G401 (cell line): ENCODE data around the gene CRIM1. TPM values are rescaled to one million over a fixed set of nuclear protein-coding genes. Genes with fewer than 3 reads are reported as not detected.
A peak's percentile ranks its signal among the peaks of the same experiment; 100 is the strongest.

Source experiments
- DNase-seq: peaks from one replicate; pipeline ENCODE4 v3.0.0-alpha.2; 2015; ENCODE audit warnings: low spot score
- in situ Hi-C: cut with HindIII; loops from 2 replicates; pipeline ENCODE4 v1.10.0; 2016; ENCODE audit warnings: low sequenced_read_pairs, mixed read lengths
- total RNA-seq: library from RNA; depleted of rRNA; stranded (reverse); fragments of >200 nt; shearing (Covaris generic); gene quantifications from 2 replicates; pipeline ENCODE4 v1.2.3, GENCODE V29; 2014; rRNA removed

Gene CRIM1
- total RNA-seq, 1 experiment from 2014 or later, result 43.4 TPM

- in situ Hi-C loops, result no loop called here
- DNase-seq, result no peak
These were observed 223.0 kb downstream of the CRIM1 start for GRCh38 chr2:36578343-36579296.

GRCh38 chr2:36579297-36579664 lies 223.7 kb downstream of the CRIM1 start:
- in situ Hi-C loops, result no loop called here
- no peak for DNase-seq

GRCh38 chr2:36582538-36582937 lies 227.0 kb downstream of the CRIM1 start:
- in situ Hi-C loops, result no loop called here
- peak; percentile 26 for DNase-seq

- no peak for DNase-seq
- in situ Hi-C loops, result no loop called here
These were observed 227.4 kb downstream of the CRIM1 start for GRCh38 chr2:36582951-36583350.

GRCh38 chr2:36584148-36584794 lies 228.7 kb downstream of the CRIM1 start:
- in situ Hi-C loops, result no loop called here
- no peak for DNase-seq

- in situ Hi-C loops, result no loop called here
These were observed 231.1 kb downstream of the CRIM1 start for GRCh38 chr2:36586672-36587071.

GRCh38 chr2:36587101-36587500 lies 231.5 kb downstream of the CRIM1 start:
- peak; percentile 90 for DNase-seq
- in situ Hi-C loops, result no loop called here

More at GRCh38 chr2:36586672-36587071, 231.1 kb downstream of the CRIM1 start:
- DNase-seq, result no peak

GRCh38 chr2:36587556-36587955 lies 232.0 kb downstream of the CRIM1 start:
- no peak for DNase-seq
- in situ Hi-C loops, result no loop called here

- DNase-seq, result peak; percentile 90
- in situ Hi-C loops, result no loop called here
These were observed 233.7 kb downstream of the CRIM1 start for GRCh38 chr2:36589230-36589630.

- in situ Hi-C loops, result no loop called here
- DNase-seq, result no peak
These were observed 239.3 kb downstream of the CRIM1 start for GRCh38 chr2:36594849-36595248.

GRCh38 chr2:36596397-36596796 lies 240.8 kb downstream of the CRIM1 start:
- no peak for DNase-seq
- in situ Hi-C loops, result no loop called here

- DNase-seq, result no peak
- in situ Hi-C loops, result no loop called here
These were observed 241.5 kb downstream of the CRIM1 start for GRCh38 chr2:36597003-36597531.

GRCh38 chr2:36597532-36598377 lies 242.2 kb downstream of the CRIM1 start, which contains the start of gene FEZ2:
Gene FEZ2, minus strand, starts transcription at chr2:36598168. Its CDS starts 26 bp downstream, at chr2:36598142.
- peak; percentile 70 for DNase-seq
- in situ Hi-C loops, result no loop called here

Other genes with a start within 250 kb of the CRIM1 start
- 52.8 and 66.7 TPM in 2 replicates for gene FEZ2, start 242.4 kb downstream of the CRIM1 start, total RNA-seq